Esophagus muscularis mucosa (tissue), 4 donors: ENCODE data around the gene PDGFD. TPM values are rescaled to one million over a fixed set of nuclear protein-coding genes. Genes with fewer than 3 reads are reported as not detected.

Source experiments
- DNase-seq: peaks from one replicate; pipeline ENCODE4 v3.0.0-alpha.2; 2017; ENCODE audit errors: extremely low spot score
- H3K27ac ChIP-seq, 4 donors: fragments of 200-600 bp; sonication (generic); replicated peaks in 1 of 4; 1 replicate in 3 of 4; 2 replicates in 1 of 4; pipeline ENCODE4 v1.5.1; 2016 to 2019; ENCODE audit warnings: mild to moderate bottlenecking in 1 of 4
- H3K27me3 ChIP-seq, 4 donors: fragments of 200-600 bp; sonication (generic); one replicate each; pipeline versions ENCODE4 v1.5.1 to v1.6.0; 2016 to 2019
- H3K36me3 ChIP-seq, 4 donors: fragments of 200-600 bp; sonication (generic); one replicate each; pipeline ENCODE4 v1.5.1; 2016 to 2019
- H3K4me1 ChIP-seq, 4 donors: fragments of 200-600 bp; sonication (generic); one replicate each; pipeline ENCODE4 v1.5.1; 2016 to 2019
- H3K4me3 ChIP-seq, 4 donors: fragments of 200-600 bp; sonication (generic); 1 replicate in 2 of 4; 2 replicates in 2 of 4; pipeline ENCODE4 v1.5.1; 2016 to 2019; ENCODE audit warnings: mild to moderate bottlenecking in 4 of 4, moderate library complexity in 1 of 4
- H3K9me3 ChIP-seq, 4 donors: fragments of 200-600 bp; sonication (generic); 1 replicate in 3 of 4; 2 replicates in 1 of 4; pipeline ENCODE4 v1.5.1; 2016 to 2019
- EP300 ChIP-seq: sonication (generic); formaldehyde crosslinking; IDR thresholded peaks from one replicate; pipeline ENCODE4 v1.6.1; 2017; ENCODE audit warnings: antibody characterized with exemption
- POLR2A ChIP-seq: fragments of 450-650 bp; IDR thresholded peaks from one replicate; pipeline ENCODE4 v1.6.1; 2017; ENCODE audit warnings: antibody characterized with exemption, moderate library complexity, mild to moderate bottlenecking, low read depth
- POLR2AphosphoS5 ChIP-seq, 2 donors: sonication (generic); formaldehyde crosslinking; IDR thresholded peaks; one replicate each; pipeline ENCODE4 v1.6.1; 2017; ENCODE audit warnings: antibody characterized with exemption in 2 of 2
- WGBS: methylation state at CpG from one replicate; pipeline ENCODE4 v1.1.5; 2018; 5-methylcytosine and 5-hydroxymethylcytosine counted together
- intact Hi-C: fragments of 100-400 bp; cut with DNase I; formaldehyde crosslinking; loops from one replicate; pipeline ENCODE4 v1.15.1; 2023
- total RNA-seq, 4 donors: library from RNA; depleted of rRNA; stranded (reverse); fragments of >200 nt; gene quantifications; one replicate each; pipeline versions ENCODE4 v1.1.0 to v1.2.1, GENCODE V29; 2016
- TF ChIP-seq, protein P1 (sequence below), 3 experiments: fragments of 200-600 bp in 2 of 3; fragments of 450-650 bp in 1 of 3; sonication (generic) in 2 of 3; IDR thresholded peaks; one replicate each; pipeline ENCODE4 v1.5.1; 2017 to 2019; ENCODE audit warnings: antibody characterized with exemption in 3 of 3, mild to moderate bottlenecking in 2 of 3, moderate library complexity in 1 of 3

The PDGFD gene
- total RNA-seq, 4 donors from 2014 or later = 4.2 to 8.6 (median 6.5) TPM

GRCh38 chr11:103935219-103935618 is 228.7 kb downstream of the PDGFD start:
- no peak overlapping the region for H3K4me3 ChIP-seq
- intact Hi-C loops = no loop called here
- WGBS = 98% methylated on average over 2 of the region's 2 CpGs
- no peak overlapping the region for H3K27ac ChIP-seq
- no peaks in the 10 kb centered on the region for H3K27me3 ChIP-seq
- peaks cover 0 to 6% (median 0%) of the 10 kb centered on the region in 4 donors for H3K4me1 ChIP-seq
- no peaks in the 10 kb centered on the region for H3K9me3 ChIP-seq
- TF ChIP-seq POLR2A = no peak
- no peak for TF ChIP-seq POLR2AphosphoS5 (IDR thresholded peaks at IDR 0.05)
- TF ChIP-seq, protein P1, sequence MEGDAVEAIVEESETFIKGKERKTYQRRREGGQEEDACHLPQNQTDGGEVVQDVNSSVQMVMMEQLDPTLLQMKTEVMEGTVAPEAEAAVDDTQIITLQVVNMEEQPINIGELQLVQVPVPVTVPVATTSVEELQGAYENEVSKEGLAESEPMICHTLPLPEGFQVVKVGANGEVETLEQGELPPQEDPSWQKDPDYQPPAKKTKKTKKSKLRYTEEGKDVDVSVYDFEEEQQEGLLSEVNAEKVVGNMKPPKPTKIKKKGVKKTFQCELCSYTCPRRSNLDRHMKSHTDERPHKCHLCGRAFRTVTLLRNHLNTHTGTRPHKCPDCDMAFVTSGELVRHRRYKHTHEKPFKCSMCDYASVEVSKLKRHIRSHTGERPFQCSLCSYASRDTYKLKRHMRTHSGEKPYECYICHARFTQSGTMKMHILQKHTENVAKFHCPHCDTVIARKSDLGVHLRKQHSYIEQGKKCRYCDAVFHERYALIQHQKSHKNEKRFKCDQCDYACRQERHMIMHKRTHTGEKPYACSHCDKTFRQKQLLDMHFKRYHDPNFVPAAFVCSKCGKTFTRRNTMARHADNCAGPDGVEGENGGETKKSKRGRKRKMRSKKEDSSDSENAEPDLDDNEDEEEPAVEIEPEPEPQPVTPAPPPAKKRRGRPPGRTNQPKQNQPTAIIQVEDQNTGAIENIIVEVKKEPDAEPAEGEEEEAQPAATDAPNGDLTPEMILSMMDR (IDR thresholded peaks at IDR 0.05) = no peak
- no peak for TF ChIP-seq EP300
- no peaks in the 10 kb centered on the region for H3K36me3 ChIP-seq
- DNase-seq = no peak

GRCh38 chr11:103929170-103929903 is 234.6 kb downstream of the PDGFD start:
- peak overlapping the region in 2 of 4 donors; percentile 7 to 20 for H3K27ac ChIP-seq
- intact Hi-C loops = no loop called here
- WGBS = 94% methylated on average over 3 of the region's 3 CpGs

GRCh38 chr11:103928802-103929161 is 235.2 kb downstream of the PDGFD start:
- H3K27ac ChIP-seq = peak overlapping the region in 2 of 4 donors; percentile 7 to 20
- DNase-seq = no peak
- WGBS = 60% methylated on average over 5 of the region's 5 CpGs
- no peak for TF ChIP-seq POLR2A
- TF ChIP-seq EP300 = no peak
- TF ChIP-seq, protein P1 (IDR thresholded peaks at IDR 0.05) = no peak
- no peaks in the 10 kb centered on the region for H3K27me3 ChIP-seq
- no peaks in the 10 kb centered on the region for H3K9me3 ChIP-seq
- H3K4me3 ChIP-seq = no peak overlapping the region
- H3K4me1 ChIP-seq = peaks cover 0 to 26% (median 17%) of the 10 kb centered on the region in 4 donors
- intact Hi-C loops = no loop called here
- H3K36me3 ChIP-seq = no peaks in the 10 kb centered on the region

More at GRCh38 chr11:103929170-103929903, 234.6 kb downstream of the PDGFD start:
- no peaks in the 10 kb centered on the region for H3K27me3 ChIP-seq
- DNase-seq = no peak
- no peaks in the 10 kb centered on the region for H3K36me3 ChIP-seq
- peaks cover 0 to 20% (median 14%) of the 10 kb centered on the region in 4 donors for H3K4me1 ChIP-seq
- H3K4me3 ChIP-seq = no peak overlapping the region
- H3K9me3 ChIP-seq = no peaks in the 10 kb centered on the region
- TF ChIP-seq, protein P1 (IDR thresholded peaks at IDR 0.05) = no peak
- TF ChIP-seq POLR2A (no peak), POLR2AphosphoS5 (IDR thresholded peaks at IDR 0.05) (no peak), EP300 (no peak)

- 79% methylated on average over 5 of the region's 5 CpGs for whole genome bisulfite sequencing
- TF ChIP-seq POLR2A = no peak
- no peak for TF ChIP-seq EP300
- TF ChIP-seq POLR2AphosphoS5 (IDR thresholded peaks at IDR 0.05) = no peak
- TF ChIP-seq, protein P1 (IDR thresholded peaks at IDR 0.05) = no peak
- Histone ChIP-seq H3K36me3 (no peaks in the 10 kb centered on the region), H3K27ac (peak overlapping the region in 1 of 4 donors; percentile 20), H3K4me3 (no peak overlapping the region), H3K4me1 (peaks cover 0 to 32% (median 19%) of the 10 kb centered on the region in 4 donors), H3K27me3 (no peaks in the 10 kb centered on the region), H3K9me3 (no peaks in the 10 kb centered on the region)
- no peak for DNase-seq
- intact Hi-C loops = no loop called here
Observed at GRCh38 chr11:103928040-103928801, 235.7 kb downstream of the PDGFD start.
